ENCODE data around the gene ACTR5.

ACTR5 gene

GRCh38 chr20:38748097-38748860 is at the start of gene ACTR5:
ACTR5 (plus strand) TSS chr20:38748460; CDS start chr20:38748479, 19 bp downstream.
- FAIRE-seq = peak; percentile 87
- peak; percentile 96 for DNase-seq (ENCODE audit: extremely low spot score, insufficient read length, low read depth)

GRCh38 chr20:38698541-38698940 is 49.7 kb upstream of the ACTR5 start:
- DNase-seq (ENCODE audit: extremely low spot score, insufficient read length, low read depth) = no peak
- no peak for FAIRE-seq

DNA sequence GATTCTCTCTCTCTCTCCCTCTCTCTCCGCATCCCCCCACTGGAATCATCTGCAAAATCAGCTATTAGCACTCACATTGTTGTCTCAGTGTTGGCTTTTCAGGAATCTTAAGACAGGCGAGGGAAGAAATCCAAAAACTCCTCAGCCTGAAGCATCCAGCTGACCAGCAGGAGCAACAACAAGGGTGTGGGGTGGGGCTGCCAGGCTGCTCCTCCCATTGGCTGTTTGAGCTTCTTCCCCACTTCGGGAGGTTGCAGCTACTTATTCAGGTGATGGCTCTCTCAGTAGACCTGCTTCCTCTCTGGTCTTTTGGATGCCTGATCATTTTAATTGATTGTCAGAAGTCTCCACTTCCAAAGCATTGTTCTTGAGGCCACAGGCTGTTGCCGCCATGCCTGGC is 48.1 kb upstream of the ACTR5 start:
- no peak for DNase-seq (ENCODE audit: extremely low spot score, insufficient read length, low read depth)
- FAIRE-seq = no peak

DNA sequence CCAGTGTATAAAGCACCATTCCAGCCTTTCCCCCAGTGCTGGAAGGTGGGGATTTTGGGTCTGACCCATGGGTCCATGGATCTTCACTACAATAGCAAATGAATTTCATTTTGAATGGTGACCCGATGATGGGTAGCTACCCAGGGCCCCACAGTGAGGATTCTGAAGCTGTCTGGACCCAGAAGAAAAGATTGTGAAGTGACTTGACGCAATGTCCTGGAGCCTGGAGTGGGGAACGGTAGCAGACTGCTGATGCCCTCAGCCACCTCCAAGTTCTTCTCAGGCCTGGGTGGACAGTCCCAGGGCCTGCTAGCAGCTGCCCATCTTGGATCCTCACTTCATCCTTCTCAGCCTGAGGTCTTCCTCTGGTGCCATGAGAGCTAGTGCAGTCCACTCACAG is 47.3 kb upstream of the ACTR5 start:
- no peak for FAIRE-seq
- DNase-seq (ENCODE audit: extremely low spot score, insufficient read length, low read depth) = no peak

- no peak for DNase-seq (ENCODE audit: extremely low spot score, insufficient read length, low read depth)
- no peak for FAIRE-seq
Measured at GRCh38 chr20:38703526-38703925, 44.7 kb upstream of the ACTR5 start.

- FAIRE-seq (no peak), DNase-seq (ENCODE audit: extremely low spot score, insufficient read length, low read depth) (no peak)
Measured at GRCh38 chr20:38704136-38704535, 44.1 kb upstream of the ACTR5 start.

DNA sequence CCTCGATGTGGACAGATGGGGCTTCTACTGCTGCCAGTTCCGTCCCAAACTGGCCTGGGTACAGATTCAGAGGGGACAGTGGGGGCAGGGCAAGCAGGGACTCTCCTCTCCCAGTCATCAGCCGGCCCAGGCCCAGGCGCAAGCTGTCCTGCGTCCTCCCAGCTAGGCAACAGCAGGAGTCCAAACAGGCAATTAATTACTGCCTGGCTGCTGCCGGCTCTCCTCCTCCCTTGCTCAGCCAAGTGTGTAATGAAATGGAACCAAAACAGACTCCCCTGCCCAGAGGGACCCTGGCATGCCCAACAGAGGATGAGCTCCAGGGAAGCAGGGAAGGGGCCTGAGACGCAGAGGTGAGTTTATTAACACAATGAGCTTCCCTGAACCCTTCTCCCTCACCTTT is 41.8 kb upstream of the ACTR5 start:
- FAIRE-seq = no peak

DNA sequence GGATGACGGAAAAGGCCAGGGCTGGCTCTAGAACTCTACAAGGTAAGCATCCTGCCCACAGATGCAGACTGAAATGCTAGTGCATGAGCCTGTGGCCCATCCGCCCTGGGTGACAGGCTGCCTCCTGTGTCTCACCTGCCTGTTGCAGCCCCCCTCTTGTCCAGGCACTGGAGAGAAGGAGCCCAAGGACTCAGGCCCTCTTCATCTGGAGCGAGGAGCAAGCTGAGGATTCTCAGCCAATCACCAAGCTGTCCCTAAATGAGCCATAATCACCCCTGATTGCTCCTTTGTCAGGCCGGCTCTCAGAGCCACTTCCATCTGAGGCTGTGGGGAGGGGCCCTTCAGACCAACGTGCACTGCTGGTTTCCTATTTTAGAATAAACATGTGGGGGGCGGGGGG is 34.0 kb upstream of the ACTR5 start:
- no peak for FAIRE-seq

More for the DNA sequence above, 41.8 kb upstream of the ACTR5 start:
- DNase-seq (ENCODE audit: extremely low spot score, insufficient read length, low read depth) = no peak

GRCh38 chr20:38715646-38716045 is 32.6 kb upstream of the ACTR5 start:
- DNase-seq (ENCODE audit: extremely low spot score, insufficient read length, low read depth) (no peak), FAIRE-seq (no peak)

More for the DNA sequence above, 34.0 kb upstream of the ACTR5 start:
- no peak for DNase-seq (ENCODE audit: extremely low spot score, insufficient read length, low read depth)

DNA sequence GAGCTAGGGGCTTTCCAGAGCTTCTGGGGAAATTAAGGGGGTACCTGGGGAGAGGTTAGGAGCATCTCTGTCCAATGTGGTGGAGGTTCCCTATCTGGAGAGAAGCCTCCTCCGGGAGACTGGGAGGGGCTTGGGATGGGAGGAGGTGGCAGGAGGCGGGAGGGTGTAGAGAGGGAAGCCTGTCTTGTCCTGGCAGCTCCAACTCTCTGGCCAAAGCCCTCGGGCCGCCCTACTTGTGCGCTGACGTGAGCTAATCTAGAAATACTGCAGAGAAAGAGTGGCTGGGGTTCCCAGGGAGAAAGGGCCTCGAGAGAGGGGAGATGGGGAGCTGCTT is 25.6 kb upstream of the ACTR5 start:
- FAIRE-seq = no peak
- DNase-seq (ENCODE audit: extremely low spot score, insufficient read length, low read depth) = no peak

GRCh38 chr20:38723017-38723847 is 25.0 kb upstream of the ACTR5 start:
- FAIRE-seq (no peak), DNase-seq (ENCODE audit: extremely low spot score, insufficient read length, low read depth) (no peak)

- no peak for DNase-seq (ENCODE audit: extremely low spot score, insufficient read length, low read depth)
- no peak for FAIRE-seq
Measured at GRCh38 chr20:38723848-38724625, 24.2 kb upstream of the ACTR5 start, which contains the start of gene SLC32A1. SLC32A1 (plus strand) TSS chr20:38724486; CDS start chr20:38724725, 239 bp downstream.

DNA sequence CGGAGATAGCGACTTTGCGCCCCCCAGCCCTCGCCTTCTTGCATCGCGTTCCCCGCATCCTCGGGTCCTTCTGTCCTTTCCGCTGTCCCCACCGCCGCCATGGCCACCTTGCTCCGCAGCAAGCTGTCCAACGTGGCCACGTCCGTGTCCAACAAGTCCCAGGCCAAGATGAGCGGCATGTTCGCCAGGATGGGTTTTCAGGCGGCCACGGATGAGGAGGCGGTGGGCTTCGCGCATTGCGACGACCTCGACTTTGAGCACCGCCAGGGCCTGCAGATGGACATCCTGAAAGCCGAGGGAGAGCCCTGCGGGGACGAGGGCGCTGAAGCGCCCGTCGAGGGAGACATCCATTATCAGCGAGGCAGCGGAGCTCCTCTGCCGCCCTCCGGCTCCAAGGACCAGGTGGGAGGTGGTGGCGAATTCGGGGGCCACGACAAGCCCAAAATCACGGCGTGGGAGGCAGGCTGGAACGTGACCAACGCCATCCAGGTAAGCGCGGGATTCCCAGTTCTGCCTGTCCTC is 23.6 kb upstream of the ACTR5 start:
- no peak for DNase-seq (ENCODE audit: extremely low spot score, insufficient read length, low read depth)
- FAIRE-seq = no peak

GRCh38 chr20:38725148-38725901 is 22.9 kb upstream of the ACTR5 start:
- FAIRE-seq (no peak), DNase-seq (ENCODE audit: extremely low spot score, insufficient read length, low read depth) (no peak)

GRCh38 chr20:38725931-38726803 is 22.1 kb upstream of the ACTR5 start:
- no peak for DNase-seq (ENCODE audit: extremely low spot score, insufficient read length, low read depth)
- FAIRE-seq = no peak

DNA sequence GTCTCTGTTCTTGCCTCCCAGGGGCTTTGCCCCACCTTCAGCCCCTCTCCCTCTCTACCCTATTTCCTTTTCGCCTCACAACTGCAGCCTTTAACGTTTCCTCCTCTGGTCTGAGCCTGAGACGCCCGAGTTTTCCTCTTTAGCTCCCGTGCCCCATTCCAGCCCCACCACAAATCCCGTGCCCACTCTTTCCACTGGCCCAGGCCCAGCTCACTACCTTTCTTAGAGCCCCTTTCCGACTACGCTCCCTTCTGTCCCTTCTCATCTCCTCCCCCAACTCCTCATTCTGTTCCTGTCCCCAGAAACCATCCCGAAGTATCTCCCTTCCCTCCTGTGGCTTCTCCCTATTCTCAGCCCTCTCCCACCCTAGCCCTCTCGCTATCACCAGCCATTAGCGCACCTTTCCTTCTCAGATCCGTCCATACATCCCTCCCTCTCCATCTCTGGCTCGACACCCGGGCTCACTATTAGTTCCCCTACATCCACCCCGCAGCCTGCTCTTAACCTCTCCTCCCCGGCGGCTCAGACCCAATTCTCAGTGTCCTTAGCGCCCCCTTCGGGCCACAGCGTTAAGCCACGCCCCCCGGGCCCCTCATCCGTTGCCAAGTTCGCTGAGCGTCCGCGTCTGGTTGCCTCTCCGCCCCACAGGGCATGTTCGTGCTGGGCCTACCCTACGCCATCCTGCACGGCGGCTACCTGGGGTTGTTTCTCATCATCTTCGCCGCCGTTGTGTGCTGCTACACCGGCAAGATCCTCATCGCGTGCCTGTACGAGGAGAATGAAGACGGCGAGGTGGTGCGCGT is 21.3 kb upstream of the ACTR5 start:
- FAIRE-seq (no peak), DNase-seq (ENCODE audit: extremely low spot score, insufficient read length, low read depth) (no peak)

GRCh38 chr20:38727607-38728190 is 20.6 kb upstream of the ACTR5 start:
- FAIRE-seq (no peak), DNase-seq (ENCODE audit: extremely low spot score, insufficient read length, low read depth) (no peak)
